ENCODE measurements around the gene SRD5A3.

SRD5A3 gene

GRCh38 chr4:55311792-55312488 is 34.1 kb upstream of the SRD5A3 start:
- no peak for TF ChIP-seq TCF12 (IDR thresholded peaks at IDR 0.05; ENCODE audit: low read depth)
- no peak for TF ChIP-seq NFIC (IDR thresholded peaks at IDR 0.05)
- no peak for TF ChIP-seq REST (IDR thresholded peaks at IDR 0.05; ENCODE audit: low read depth)
- no peak for TF ChIP-seq CEBPB (IDR thresholded peaks at IDR 0.05)
- no peak for TF ChIP-seq EGR1 (IDR thresholded peaks at IDR 0.05)
- no peak for TF ChIP-seq TAF1 (IDR thresholded peaks at IDR 0.05; ENCODE audit: low read depth)
- TF ChIP-seq TEAD4 (IDR thresholded peaks at IDR 0.05): no peak
- TF ChIP-seq, protein P1, sequence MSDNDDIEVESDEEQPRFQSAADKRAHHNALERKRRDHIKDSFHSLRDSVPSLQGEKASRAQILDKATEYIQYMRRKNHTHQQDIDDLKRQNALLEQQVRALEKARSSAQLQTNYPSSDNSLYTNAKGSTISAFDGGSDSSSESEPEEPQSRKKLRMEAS (IDR thresholded peaks at IDR 0.05): no peak
- no peak for TF ChIP-seq EP300 (IDR thresholded peaks at IDR 0.05; ENCODE audit: borderline replicate concordance)
- no peak for TF ChIP-seq ZBTB7A (IDR thresholded peaks at IDR 0.05; ENCODE audit: low read depth)
- TF ChIP-seq RAD21 (IDR thresholded peaks at IDR 0.05; ENCODE audit: low read depth): no peak
- no peak for TF ChIP-seq YY1 (IDR thresholded peaks at IDR 0.05; ENCODE audit: low read depth)
- TF ChIP-seq, protein P2, sequence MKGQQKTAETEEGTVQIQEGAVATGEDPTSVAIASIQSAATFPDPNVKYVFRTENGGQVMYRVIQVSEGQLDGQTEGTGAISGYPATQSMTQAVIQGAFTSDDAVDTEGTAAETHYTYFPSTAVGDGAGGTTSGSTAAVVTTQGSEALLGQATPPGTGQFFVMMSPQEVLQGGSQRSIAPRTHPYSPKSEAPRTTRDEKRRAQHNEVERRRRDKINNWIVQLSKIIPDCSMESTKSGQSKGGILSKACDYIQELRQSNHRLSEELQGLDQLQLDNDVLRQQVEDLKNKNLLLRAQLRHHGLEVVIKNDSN (IDR thresholded peaks at IDR 0.05): no peak
- no peak for TF ChIP-seq CREB1 (IDR thresholded peaks at IDR 0.05; ENCODE audit: low read depth)
- no peak for TF ChIP-seq FOXM1 (IDR thresholded peaks at IDR 0.05; ENCODE audit: borderline replicate concordance, low read depth)

DNA sequence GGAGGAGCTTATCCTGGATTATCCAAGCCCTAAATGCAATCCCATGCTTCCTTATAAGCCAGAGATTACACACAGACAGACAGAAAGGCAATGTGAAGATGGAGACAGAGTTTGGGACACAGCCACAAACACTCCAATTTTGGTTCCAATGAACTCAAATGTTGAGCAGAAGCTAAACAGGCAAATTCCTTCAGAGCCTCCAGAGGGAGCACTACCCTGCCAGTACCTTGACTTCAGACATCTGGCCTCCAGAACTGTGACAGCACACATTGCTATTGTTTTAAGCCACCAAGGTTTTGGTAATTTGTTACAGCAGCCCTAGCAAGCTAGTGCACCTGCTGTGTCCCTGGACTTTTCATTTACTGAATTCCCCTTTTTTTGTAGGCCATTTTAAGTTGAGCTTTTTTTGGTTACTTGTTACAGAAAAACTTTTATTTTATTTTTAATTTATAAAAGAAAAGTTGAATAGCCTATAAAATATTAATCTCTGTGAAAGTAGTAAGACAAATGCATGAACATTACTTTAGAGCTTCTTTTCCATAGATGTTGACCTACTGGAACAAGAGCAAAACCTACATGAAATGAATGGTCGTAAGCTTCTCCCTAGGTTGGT is 33.4 kb upstream of the SRD5A3 start:
- peak; percentile 52 for TF ChIP-seq RAD21 (IDR thresholded peaks at IDR 0.05; ENCODE audit: low read depth)
- TF ChIP-seq CEBPB (IDR thresholded peaks at IDR 0.05): no peak

- TF ChIP-seq YY1 (IDR thresholded peaks at IDR 0.05; ENCODE audit: low read depth): no peak
- TF ChIP-seq TAF1 (IDR thresholded peaks at IDR 0.05; ENCODE audit: low read depth): no peak
- no peak for TF ChIP-seq CEBPB (IDR thresholded peaks at IDR 0.05)
- TF ChIP-seq EP300 (IDR thresholded peaks at IDR 0.05; ENCODE audit: borderline replicate concordance): no peak
- no peak for TF ChIP-seq EGR1 (IDR thresholded peaks at IDR 0.05)
- TF ChIP-seq ZBTB7A (IDR thresholded peaks at IDR 0.05; ENCODE audit: low read depth): no peak
- TF ChIP-seq, protein P1 (IDR thresholded peaks at IDR 0.05): no peak
Observed at GRCh38 chr4:55314141-55314820, 31.8 kb upstream of the SRD5A3 start.

- TF ChIP-seq CREB1 (IDR thresholded peaks at IDR 0.05; ENCODE audit: low read depth): no peak
- TF ChIP-seq ZBTB7A (IDR thresholded peaks at IDR 0.05; ENCODE audit: low read depth): no peak
Observed at GRCh38 chr4:55318175-55319129, 27.6 kb upstream of the SRD5A3 start.

DNA sequence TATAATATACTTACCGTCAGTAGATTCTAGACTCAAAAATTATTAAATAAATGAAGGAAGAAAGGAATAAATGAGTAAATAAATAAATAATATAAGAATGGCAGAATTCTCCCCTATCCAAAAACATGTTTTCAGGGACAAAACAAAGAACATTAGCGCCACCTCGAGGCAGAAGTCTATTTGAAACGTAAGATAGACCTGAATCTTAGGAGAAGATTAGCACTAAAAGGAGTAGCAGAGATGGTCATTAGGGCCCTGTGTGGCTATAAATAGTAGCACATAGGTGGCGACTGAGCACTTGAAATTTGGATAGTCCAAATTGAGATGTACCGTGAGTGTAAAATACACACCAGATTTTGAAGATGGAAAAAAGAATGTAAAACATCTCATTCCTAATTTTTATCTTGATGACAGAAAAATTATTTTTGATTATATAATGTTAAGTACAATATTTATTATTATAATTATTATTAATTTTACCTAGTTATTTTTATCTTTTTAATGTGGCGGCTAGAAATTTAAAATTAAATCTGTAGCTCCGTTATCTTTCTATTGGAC is 24.3 kb upstream of the SRD5A3 start:
- TF ChIP-seq REST (IDR thresholded peaks at IDR 0.05; ENCODE audit: low read depth): no peak
- peak; percentile 86 for TF ChIP-seq RAD21 (IDR thresholded peaks at IDR 0.05; ENCODE audit: low read depth)

DNA sequence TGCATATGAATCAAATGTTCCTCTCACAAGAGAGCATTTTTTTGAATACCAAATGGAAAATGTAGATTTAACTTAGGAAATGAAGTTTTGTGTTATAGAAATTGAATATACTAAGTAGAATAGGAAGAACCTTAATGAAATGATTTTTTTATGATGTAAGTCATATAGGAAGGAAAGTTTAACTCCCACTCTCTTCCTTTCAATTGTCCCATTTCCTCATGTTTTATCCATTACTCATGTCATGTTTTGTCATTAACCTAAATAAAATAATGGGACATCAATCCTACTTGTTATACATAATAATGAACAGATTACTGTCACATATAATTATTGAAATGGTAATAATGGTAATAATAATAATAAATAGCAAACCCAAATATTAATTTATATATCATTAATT is 22.7 kb upstream of the SRD5A3 start:
- TF ChIP-seq TCF12 (IDR thresholded peaks at IDR 0.05; ENCODE audit: low read depth) (no peak), YY1 (IDR thresholded peaks at IDR 0.05; ENCODE audit: low read depth) (no peak), FOXM1 (IDR thresholded peaks at IDR 0.05; ENCODE audit: borderline replicate concordance, low read depth) (no peak), CREB1 (IDR thresholded peaks at IDR 0.05; ENCODE audit: low read depth) (no peak), REST (IDR thresholded peaks at IDR 0.05; ENCODE audit: low read depth) (no peak), EP300 (IDR thresholded peaks at IDR 0.05; ENCODE audit: borderline replicate concordance) (no peak), TEAD4 (IDR thresholded peaks at IDR 0.05) (no peak), CEBPB (IDR thresholded peaks at IDR 0.05) (no peak), NFIC (IDR thresholded peaks at IDR 0.05) (no peak), EGR1 (IDR thresholded peaks at IDR 0.05) (no peak), RAD21 (IDR thresholded peaks at IDR 0.05; ENCODE audit: low read depth) (no peak), TAF1 (IDR thresholded peaks at IDR 0.05; ENCODE audit: low read depth) (no peak), ZBTB7A (IDR thresholded peaks at IDR 0.05; ENCODE audit: low read depth) (no peak)
- TF ChIP-seq, protein P2 (IDR thresholded peaks at IDR 0.05): no peak
- TF ChIP-seq, protein P1 (IDR thresholded peaks at IDR 0.05): no peak
